Fibroblast of skin of back (primary cell): Measurements from ENCODE around the gene SMCO3.
"Not testable (repeated sequence)": the region's sequence is repeated elsewhere in the genome, so short reads cannot be mapped to it uniquely, and the experiment has no call there.

Experiments used
- DNase-seq: peaks from one replicate; pipeline ENCODE4 v3.0.0-alpha.2; 2013

Gene SMCO3

DNA sequence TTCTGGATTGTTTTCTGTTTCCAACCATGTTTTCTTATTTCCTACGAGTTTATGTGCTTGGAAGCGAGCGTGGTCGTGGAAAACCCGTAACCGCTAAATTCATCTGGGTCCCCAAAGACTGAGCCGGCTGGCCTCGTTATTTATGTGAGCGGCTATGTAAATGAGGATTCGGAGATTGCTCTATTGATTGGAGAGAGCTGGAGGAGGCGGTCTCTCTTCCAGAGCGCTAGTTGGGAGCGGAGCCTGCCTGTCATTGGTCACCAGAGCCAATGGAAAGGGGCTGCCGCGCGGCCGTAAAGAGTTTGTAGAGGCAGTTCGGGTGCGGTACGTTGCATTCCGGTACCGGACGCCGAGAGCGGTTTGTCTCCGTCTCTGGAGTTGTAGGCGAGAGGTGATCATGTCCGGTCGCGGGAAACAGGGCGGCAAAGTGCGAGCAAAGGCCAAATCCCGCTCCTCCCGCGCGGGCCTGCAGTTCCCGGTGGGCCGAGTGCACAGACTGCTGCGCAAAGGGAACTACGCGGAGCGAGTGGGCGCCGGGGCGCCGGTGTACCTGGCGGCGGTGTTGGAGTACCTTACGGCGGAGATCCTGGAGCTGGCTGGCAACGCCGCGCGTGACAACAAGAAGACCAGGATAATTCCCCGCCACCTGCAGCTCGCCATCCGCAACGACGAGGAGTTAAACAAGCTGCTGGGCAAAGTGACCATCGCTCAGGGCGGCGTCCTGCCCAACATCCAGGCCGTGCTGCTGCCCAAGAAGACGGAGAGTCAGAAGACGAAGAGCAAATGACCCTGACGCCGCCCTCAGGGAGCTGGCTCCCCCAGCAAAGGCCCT, 39.7 kb downstream of the SMCO3 start:
- peak; percentile 96 for DNase-seq

DNA sequence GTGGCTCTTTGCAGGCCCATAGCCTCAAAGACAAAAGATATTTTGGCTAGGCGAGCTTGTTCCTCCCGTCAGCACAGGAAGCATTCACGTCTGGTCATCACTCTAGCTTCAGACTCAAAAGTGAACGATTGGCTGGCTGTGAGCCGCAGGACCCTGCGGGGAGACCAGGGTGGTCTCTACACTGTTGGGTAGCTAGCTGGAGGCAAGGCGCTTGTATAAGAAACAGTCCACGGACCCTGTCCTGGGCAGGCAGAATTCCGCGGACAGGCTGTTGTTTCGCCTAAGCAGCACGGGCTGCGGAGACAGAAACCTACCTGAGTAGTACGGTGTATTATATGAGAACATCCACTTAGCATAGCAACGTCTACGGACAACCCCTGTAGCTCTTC, 40.3 kb downstream of the SMCO3 start:
- no peak for DNase-seq

DNA sequence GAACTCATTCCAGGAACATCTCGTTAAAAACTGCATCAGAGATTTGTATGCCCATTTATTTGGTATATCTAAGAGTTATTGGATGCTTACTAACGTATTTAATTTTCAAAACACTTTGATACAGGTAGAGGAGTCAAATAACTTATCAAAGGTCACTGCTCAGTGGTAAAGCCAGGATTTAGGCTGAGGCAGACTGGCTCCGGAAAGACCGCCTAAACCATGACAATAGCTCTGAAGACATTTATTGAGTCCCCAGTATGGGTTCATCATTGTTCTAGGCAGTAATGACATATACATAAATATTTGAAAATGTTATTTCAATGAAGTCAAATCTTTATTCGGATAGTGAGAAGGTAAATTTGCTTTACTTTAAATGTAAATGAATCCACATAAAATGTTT, 41.0 kb downstream of the SMCO3 start:
- DNase-seq = no peak

DNA sequence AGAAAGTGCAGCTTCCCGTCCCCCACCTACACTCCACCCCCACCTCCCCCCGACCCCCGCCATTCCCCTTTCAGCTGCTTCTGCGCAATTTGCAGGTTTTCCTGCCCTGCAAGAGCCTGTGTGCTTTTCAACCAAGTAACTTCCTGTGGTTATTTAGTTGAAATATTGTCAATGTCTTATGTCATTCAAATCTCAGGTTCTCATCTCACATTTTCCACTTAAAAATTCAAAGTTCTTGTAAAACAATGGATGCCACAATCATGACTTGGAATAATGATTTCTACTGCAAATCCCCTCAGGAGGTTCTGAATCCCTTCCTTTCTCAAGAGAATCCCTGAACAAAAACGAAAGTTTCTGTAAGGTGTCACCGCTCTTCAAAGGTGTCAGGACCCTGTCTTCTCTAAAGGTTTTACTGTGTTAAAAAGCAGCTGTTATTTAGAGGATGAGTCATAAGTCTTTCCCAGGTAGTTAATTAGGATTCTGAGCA, 42.3 kb downstream of the SMCO3 start:
- no peak for DNase-seq

DNA sequence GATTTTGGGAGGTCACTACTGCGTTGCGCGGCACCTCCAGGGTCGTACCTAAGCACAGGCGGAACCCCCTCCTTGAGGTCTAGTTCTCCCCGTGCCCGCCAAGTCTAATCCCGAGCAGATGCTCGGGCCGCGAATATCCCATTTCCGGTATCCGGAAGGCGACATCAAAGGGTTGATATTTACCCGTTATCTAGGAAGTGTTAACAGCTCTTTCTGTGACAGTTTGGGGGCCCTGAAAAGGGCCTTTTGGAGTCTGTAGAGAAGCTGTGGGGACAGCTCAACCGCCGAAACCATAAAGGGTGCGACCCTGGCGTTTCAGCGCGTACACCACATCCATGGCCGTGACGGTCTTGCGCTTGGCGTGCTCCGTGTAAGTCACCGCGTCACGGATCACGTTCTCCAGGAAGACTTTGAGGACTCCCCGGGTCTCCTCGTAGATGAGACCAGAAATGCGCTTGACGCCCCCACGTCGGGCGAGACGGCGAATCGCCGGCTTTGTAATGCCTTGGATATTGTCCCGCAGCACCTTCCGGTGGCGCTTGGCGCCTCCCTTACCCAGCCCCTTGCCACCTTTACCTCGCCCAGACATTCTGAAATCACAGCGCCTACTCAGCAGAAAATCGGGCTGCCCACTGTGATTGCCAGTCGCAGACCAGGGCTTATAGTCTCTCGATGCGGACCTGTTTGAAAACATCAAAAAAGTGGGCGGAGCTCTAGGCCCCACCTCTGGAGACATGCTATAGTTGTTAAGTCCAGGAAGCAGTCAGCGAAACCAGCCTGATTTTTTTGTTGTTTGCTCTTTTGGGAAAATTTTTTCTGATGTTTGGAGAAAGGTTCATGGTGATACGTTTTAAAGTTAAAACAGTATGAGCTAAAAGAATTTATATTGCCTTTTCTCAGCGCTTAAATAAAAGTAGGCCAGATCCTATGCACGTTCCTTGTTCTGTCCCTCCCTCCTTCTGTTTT, 43.2 kb downstream of the SMCO3 start:
- DNase-seq = peak; percentile 93

DNA sequence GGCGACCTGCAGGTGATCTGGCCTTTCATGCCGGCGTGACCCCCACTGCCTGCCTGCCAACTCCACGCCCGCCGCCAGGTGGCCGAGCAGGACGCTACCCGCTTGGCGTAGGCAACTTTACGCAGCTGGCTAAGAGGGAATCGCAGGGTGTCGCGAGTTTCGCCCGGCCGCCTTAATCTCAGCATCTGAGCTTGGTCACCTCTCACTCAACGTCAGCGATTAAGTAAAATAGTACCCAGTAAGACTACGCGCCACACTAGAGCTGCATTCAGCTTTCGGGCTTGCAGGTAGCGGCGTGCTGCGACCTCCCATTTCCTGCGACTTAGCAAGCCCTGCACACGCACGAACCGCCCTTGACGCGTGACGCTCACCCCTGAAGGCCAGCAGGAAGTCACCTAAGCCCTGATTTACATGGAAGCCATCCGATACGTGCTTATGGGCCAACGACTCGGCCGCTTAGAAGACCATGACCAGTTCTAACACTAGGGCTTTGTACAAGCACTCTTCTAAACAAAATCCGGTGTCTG, 44.0 kb downstream of the SMCO3 start:
- DNase-seq = peak; percentile 75

DNA sequence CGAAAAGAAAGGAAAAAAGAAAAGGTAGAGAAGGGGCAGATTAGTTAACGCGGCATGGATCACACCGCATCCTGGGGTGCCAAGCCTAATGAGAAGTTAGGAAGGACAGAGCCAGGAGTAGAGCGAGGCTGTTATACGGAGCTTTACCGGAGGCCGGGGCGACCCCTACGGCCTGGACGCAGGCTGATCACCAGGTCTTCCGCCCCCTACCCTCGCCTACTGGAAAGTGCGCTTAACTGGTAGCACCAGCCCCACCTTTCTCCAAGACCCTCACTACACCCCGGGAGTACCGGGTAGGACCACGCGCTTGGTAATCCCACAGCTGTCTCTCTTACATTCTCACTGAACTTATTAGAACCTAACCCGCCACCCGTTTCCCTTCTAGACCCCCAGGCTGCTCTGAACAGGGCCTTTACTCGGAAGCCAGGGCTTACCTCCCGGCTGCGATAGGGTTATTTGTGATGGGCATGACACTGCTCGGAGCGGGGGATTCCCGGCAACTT, 44.5 kb downstream of the SMCO3 start:
- DNase-seq = no peak

DNA sequence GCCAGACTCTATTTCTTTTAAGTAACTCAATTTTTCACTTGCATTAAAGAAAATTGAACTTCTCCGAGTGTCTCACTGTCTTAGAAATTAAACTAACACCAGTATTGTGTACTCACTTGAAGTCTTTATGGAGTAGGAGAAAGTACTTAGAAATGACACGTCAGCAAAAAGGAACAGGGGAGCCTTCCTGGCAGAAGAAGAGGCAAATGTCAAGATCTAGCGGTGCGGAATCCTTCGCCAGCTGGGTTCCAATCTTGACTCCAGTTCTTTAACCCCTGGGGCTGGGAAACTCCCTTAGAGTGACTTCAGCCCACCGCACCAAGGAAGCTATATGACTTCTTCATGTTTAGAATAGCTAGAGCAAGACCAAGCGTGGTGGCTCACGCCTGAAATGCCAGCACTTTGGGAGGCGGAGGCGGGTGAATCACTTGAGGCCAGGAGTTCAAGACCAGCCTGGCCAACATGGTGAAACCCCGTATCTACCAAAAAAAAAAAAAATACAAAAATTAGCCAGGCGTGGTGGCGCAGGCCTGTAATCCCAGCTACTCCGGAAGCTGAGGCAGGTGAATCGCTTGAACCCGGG, 45.1 kb downstream of the SMCO3 start:
- DNase-seq = peak; percentile 15

DNA sequence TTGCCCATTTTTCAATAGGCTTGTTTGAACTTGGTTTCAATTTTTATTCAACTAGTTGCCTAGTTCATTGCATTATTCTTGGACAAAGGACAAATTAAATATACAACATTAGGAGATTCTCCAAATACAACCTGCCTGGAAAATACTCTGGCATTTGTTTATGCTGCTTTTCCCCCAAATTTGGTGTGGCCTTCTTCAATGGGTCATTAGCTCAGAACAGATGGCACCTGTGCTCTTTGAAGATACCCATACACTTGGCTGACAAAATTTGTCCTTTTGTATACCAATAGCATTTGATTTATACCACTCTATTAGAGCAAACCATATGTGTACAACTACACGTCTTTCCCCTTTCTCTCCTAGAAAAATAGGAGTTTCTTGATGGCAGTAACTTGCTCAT, 46.4 kb downstream of the SMCO3 start:
- DNase-seq = no peak

DNA sequence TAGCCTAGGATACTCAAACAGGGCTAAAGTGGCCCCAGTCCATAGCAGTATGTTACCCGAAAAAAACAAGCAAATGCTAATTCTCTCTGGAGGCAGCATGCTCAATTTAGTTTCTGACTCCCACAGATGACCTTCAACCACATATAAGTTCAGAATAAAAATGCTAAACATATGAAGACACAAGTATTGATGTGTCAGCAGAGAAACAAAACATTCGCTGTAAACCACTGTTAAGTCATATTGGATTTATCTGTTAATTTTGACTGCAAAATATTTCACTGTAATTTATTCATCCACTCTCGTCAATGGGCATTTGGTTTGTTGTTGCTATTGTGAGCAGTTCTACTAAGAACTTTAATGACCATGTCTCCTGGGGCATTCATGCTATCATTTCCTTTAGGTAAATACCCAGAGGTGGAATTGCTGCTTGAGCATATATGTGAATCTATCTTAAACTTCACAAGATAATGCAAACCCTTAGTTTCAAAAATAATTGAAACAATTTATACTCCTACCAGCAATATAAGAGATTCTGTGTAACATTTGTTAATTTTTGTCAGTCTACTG, 47.2 kb downstream of the SMCO3 start:
- DNase-seq = no peak

DNA sequence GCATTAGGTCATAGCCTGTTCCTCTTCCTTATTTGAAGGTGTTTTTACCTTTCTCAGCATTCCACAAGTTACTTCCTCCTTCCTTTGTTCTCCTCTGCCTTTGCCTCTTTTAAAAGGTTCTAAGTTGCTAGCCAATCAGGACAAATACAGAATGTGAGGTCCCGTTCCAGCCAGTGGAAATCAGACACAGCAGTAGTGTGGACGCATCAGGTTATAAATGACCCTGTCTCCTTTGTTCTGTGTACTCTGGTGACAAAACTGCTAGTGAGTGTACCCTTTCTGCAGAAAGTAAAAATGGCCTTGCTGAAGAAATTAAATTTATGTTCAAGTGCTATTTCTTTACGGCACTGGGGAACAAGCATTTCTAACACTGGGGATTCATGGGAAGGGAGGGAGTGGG, 48.0 kb downstream of the SMCO3 start:
- DNase-seq = not testable (repeated sequence)

DNA sequence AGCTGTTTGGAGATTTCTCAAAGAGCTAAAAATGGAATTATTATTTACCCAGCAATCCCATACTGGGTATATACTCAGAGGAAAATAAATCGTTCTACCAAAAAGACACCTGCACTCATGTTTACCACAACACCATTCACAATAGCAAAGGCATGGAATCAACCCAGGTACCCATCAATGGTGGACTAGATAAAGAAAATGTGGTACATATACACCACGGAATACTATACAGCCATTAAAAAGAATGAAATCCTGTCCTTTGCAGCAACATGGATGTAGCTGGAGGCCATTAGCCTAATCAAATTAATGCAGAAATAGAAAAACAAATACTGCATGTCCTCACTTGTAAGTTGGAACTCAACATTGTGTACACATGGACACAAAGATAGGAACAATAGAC, 48.6 kb downstream of the SMCO3 start:
- DNase-seq = no peak

DNA sequence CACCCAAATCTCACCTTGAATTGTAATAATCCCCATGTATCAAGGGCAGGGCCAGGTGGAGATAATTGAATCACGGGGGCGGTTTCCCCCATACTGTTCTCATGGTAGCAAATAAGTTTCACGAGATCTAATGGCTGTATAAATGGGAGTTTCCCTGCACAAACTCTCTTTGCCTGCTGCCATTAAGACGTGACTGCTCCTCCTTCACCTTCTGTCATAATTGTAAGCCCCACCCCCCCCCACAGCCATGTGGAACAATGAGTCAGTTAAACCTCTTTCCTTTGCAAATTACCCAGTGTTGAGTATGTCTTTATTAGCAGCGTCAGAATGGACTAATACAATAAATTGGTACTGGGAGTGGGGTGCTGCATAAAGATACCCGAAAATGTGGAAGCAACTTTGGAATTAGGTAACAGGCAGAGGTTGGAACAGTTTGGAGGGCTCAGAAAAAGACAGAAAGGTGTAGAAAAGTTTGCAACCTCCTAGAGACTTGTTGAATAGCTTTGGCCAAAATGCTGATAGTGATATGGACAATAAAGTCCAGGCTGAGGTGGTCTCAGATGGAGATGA, 54.2 kb downstream of the SMCO3 start:
- not testable (repeated sequence) for DNase-seq

DNA sequence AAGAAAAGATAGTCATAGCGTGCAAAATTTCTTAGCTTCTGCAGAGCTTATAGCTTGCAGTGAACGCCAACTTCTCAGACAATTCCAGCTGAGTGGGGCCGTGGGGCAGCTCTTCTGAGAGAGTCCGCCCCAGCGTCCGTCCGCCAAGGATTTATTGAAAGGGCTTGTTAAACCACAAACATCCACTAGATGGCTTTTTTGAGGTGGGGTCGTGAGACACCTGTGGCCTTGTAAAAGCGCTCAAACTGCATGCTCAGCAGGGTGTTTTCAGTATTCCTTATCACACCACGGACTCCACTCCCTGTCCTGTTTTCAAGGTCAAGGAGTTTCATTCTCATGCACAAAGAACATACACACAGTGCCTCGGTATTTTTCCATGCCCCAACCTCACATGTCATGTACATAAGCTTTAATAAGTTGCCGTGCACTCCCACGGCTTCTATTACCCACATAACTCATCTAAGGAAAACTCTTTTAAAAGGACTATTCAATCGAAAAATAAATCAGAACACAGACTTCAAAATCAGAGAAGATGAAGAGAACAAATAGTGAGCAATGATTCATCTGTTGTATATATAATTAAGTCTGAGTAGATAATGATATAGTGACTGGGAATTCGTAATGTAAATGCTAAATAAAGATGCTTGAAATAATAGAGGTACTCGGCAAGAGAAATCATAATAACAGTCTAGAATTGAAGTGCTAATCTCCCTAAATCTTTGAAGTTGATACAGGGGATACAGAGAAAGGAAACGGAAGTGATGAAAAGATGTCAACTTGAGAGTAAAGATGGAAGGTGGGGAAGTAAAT, 57.4 kb downstream of the SMCO3 start:
- no peak for DNase-seq
